GM18873 (cell line): ENCODE measurements around the gene SLC2A4.
"Not testable (repeated sequence)": the region's sequence is repeated elsewhere in the genome, so short reads cannot be mapped to it uniquely, and the experiment has no call there.

Experiments
- ATAC-seq: cut with Tn5 transposase; IDR thresholded peaks from one replicate; pipeline ENCODE4 v1.9.1; 2021; ENCODE audit warnings: mild to moderate bottlenecking, moderate library complexity, moderate number of reproducible peaks; ENCODE audit not compliant: unreplicated experiment, low FRiP score

The SLC2A4 gene

GRCh38 chr17:7337600-7337999 lies 56.1 kb downstream of the SLC2A4 start:
- ATAC-seq = not testable (repeated sequence)
